Spleen (tissue), 11 donors: ENCODE data around the gene PKMYT1. TPM values are rescaled to one million over a fixed set of nuclear protein-coding genes. Genes with fewer than 3 reads are reported as not detected.

ENCODE experiments used
- DNase-seq: peaks from one replicate; pipeline ENCODE4 v3.0.0-alpha.2; 2020
- H3K27ac ChIP-seq, 8 donors: fragments of 200-600 bp; sonication (generic) in 7 of 8; 1 replicate in 4 of 8; 2 replicates in 4 of 8; pipeline versions ENCODE4 v1.5.0 to v1.8.0; 2016 to 2021; ENCODE audit warnings: inconsistent platforms in 4 of 8, mild to moderate bottlenecking in 4 of 8, moderate library complexity in 1 of 8
- H3K27me3 ChIP-seq, 7 donors: fragments of 200-600 bp; sonication (generic) in 6 of 7; replicated peaks in 1 of 7; 1 replicate in 4 of 7; 2 replicates in 3 of 7; pipeline versions ENCODE4 v1.5.0 to v1.8.0; 2016 to 2021; ENCODE audit warnings: inconsistent platforms in 3 of 7, mild to moderate bottlenecking in 1 of 7
- H3K36me3 ChIP-seq, 6 donors: fragments of 200-600 bp; sonication (generic) in 5 of 6; 1 replicate in 4 of 6; 2 replicates in 2 of 6; pipeline versions ENCODE4 v1.5.0 to v1.8.0; 2016 to 2021; ENCODE audit warnings: inconsistent platforms in 2 of 6
- H3K4me1 ChIP-seq, 6 donors: fragments of 200-600 bp; sonication (generic) in 5 of 6; 1 replicate in 3 of 6; 2 replicates in 3 of 6; pipeline versions ENCODE4 v1.5.0 to v1.8.0; 2016 to 2021; ENCODE audit warnings: inconsistent platforms in 3 of 6
- H3K4me3 ChIP-seq, 8 donors: fragments of 200-600 bp; sonication (generic) in 7 of 8; 1 replicate in 4 of 8; 2 replicates in 4 of 8; pipeline versions ENCODE4 v1.5.0 to v1.8.0; 2016 to 2021; ENCODE audit warnings: inconsistent platforms in 4 of 8, mild to moderate bottlenecking in 4 of 8, moderate library complexity in 2 of 8
- H3K9me3 ChIP-seq, 8 donors: fragments of 200-600 bp; sonication (generic) in 7 of 8; 1 replicate in 4 of 8; 2 replicates in 4 of 8; pipeline versions ENCODE4 v1.5.0 to v1.8.0; 2016 to 2021; ENCODE audit warnings: inconsistent platforms in 4 of 8
- CTCF ChIP-seq, 11 experiments: fragments of 200-600 bp in 7 of 11; fragments of 450-650 bp in 4 of 11; sonication (generic) in 4 of 11; IDR thresholded peaks in 8 of 11; conservative IDR thresholded peaks in 3 of 11; 1 replicate in 7 of 11; 2 replicates in 4 of 11; pipeline versions ENCODE4 v1.4.0 to v1.8.0; 2016 to 2021; ENCODE audit warnings: antibody characterized with exemption in 11 of 11, inconsistent platforms in 4 of 11, mild to moderate bottlenecking in 1 of 11
- POLR2A ChIP-seq, 3 donors: fragments of 450-650 bp; IDR thresholded peaks; one replicate each; pipeline ENCODE4 v1.5.1; 2017; ENCODE audit warnings: antibody characterized with exemption in 3 of 3, mild to moderate bottlenecking in 1 of 3
- POLR2AphosphoS5 ChIP-seq, 3 donors: sonication (generic); formaldehyde crosslinking; IDR thresholded peaks; one replicate each; pipeline ENCODE4 v1.5.1; 2017; ENCODE audit warnings: antibody characterized with exemption in 3 of 3
- WGBS, 5 donors: extraction: QIAGEN DNeasy Blood & Tissue Kit in 3 of 5; methylation state at CpG; one replicate each; pipeline versions ENCODE4 v1.1.5 to v1.1.7; 2013 to 2018; 5-methylcytosine and 5-hydroxymethylcytosine counted together
- intact Hi-C: fragments of 100-400 bp; cut with DNase I; formaldehyde crosslinking; loops from one replicate; pipeline ENCODE4 v1.15.0; 2023; ENCODE audit warnings: low total_unique reads
- polyA plus RNA-seq, 3 donors: library from polyadenylated mRNA; stranded (reverse); fragments of 200-250 nt; gene quantifications; one replicate each; pipeline ENCODE4 v1.2.1, GENCODE V29; 2013
- total RNA-seq, 7 donors: library from RNA; depleted of rRNA in 3 of 7; stranded (reverse); fragments of >200 nt in 3 of 7; fragmentation: NEBNext Ultra II Directional in 4 of 7; extraction: Animal tissue kit (Norgen Biotek cat#: 25700) in 4 of 7; gene quantifications; one replicate each; pipeline versions ENCODE4 v1.1.0 to v1.2.1, GENCODE V29; 2016 to 2021
- donor health status: healthy with polysubstance abuse.
- donor health status: DM: no; HTN: no; CAD: no; lungs with moderate emphysema.
- donor health status: DM: no; HTN: no; CAD: no.
- donor health status: Bipolar disorder and iron deficiency.
- donor health status: healthy.
- donor health status: DM: no; HTN: no; CAD: no.
- donor health status: DM: yes; HTN: yes; CAD: no.

PKMYT1 gene
- total and polyA plus RNA-seq, 10 donors: 3.3 to 11.3 (median 6.2) TPM

- intact Hi-C loops: no loop called here
- 75 to 89% (median 82%) methylated on average over 6 to 8 of the region's 8 CpGs; no CpG with 5 or more reads in 1 of the 5 donors for WGBS, 5 donors
Observed at GRCh38 chr16:2987833-2988232, 7.6 kb upstream of the PKMYT1 start.

GRCh38 chr16:2987286-2987685 is 7.0 kb upstream of the PKMYT1 start:
- 77 to 92% (median 90%) methylated on average over 7 to 9 of the region's 9 CpGs for WGBS, 5 donors
- DNase-seq: no peak
- no peak overlapping the region for H3K4me3 ChIP-seq
- H3K36me3 ChIP-seq: no peaks in the 10 kb centered on the region
- intact Hi-C loops: no loop called here
- H3K27ac ChIP-seq: no peak overlapping the region
- TF ChIP-seq POLR2AphosphoS5 (IDR thresholded peaks at IDR 0.05) (no peak), POLR2A (IDR thresholded peaks at IDR 0.05) (no peak), CTCF (IDR thresholded peaks at IDR 0.05 in 8 of 11, conservative IDR thresholded peaks at IDR 0.05 in 3 of 11) (no peak)
- peaks cover 8 to 36% (median 16%) of the 10 kb centered on the region in 6 donors for H3K4me1 ChIP-seq
- no peaks in the 10 kb centered on the region for H3K9me3 ChIP-seq
- peaks cover 0 to 53% (median 3%) of the 10 kb centered on the region in 7 donors for H3K27me3 ChIP-seq

More at GRCh38 chr16:2987833-2988232, 7.6 kb upstream of the PKMYT1 start:
- no peak for DNase-seq
- Histone ChIP-seq H3K9me3 (no peaks in the 10 kb centered on the region), H3K4me3 (no peak overlapping the region), H3K27me3 (peaks cover 0 to 53% (median 3%) of the 10 kb centered on the region in 7 donors), H3K27ac (no peak overlapping the region), H3K4me1 (peaks cover 8 to 36% (median 16%) of the 10 kb centered on the region in 6 donors), H3K36me3 (no peaks in the 10 kb centered on the region)
- no peak for TF ChIP-seq CTCF (IDR thresholded peaks at IDR 0.05 in 8 of 11, conservative IDR thresholded peaks at IDR 0.05 in 3 of 11)
- no peak for TF ChIP-seq POLR2AphosphoS5 (IDR thresholded peaks at IDR 0.05)
- no peak for TF ChIP-seq POLR2A (IDR thresholded peaks at IDR 0.05)

GRCh38 chr16:2986623-2987188 is 6.5 kb upstream of the PKMYT1 start:
- no peak for TF ChIP-seq POLR2AphosphoS5 (IDR thresholded peaks at IDR 0.05)
- TF ChIP-seq POLR2A (IDR thresholded peaks at IDR 0.05): no peak
- no peak for TF ChIP-seq CTCF (IDR thresholded peaks at IDR 0.05 in 8 of 11, conservative IDR thresholded peaks at IDR 0.05 in 3 of 11)
- DNase-seq: no peak
- H3K27ac ChIP-seq: no peak overlapping the region
- H3K4me3 ChIP-seq: no peak overlapping the region
- H3K27me3 ChIP-seq: peaks cover 0 to 53% (median 3%) of the 10 kb centered on the region in 7 donors
- H3K9me3 ChIP-seq: no peaks in the 10 kb centered on the region
- 65 to 78% (median 75%) methylated on average over 11 to 17 of the region's 17 CpGs for WGBS, 5 donors
- H3K4me1 ChIP-seq: peaks cover 8 to 39% (median 16%) of the 10 kb centered on the region in 6 donors
- H3K36me3 ChIP-seq: no peaks in the 10 kb centered on the region
- intact Hi-C loops: no loop called here

- TF ChIP-seq POLR2AphosphoS5 (IDR thresholded peaks at IDR 0.05) (no peak), POLR2A (IDR thresholded peaks at IDR 0.05) (no peak), CTCF (IDR thresholded peaks at IDR 0.05 in 8 of 11, conservative IDR thresholded peaks at IDR 0.05 in 3 of 11) (no peak)
- Histone ChIP-seq H3K27me3 (peaks cover 0 to 53% (median 3%) of the 10 kb centered on the region in 7 donors), H3K36me3 (no peaks in the 10 kb centered on the region), H3K4me1 (peaks cover 13 to 47% (median 23%) of the 10 kb centered on the region in 6 donors), H3K9me3 (no peaks in the 10 kb centered on the region), H3K27ac (no peak overlapping the region), H3K4me3 (no peak overlapping the region)
- DNase-seq: no peak
- 75 to 82% (median 78%) methylated on average over 10 to 15 of the region's 15 CpGs for WGBS, 5 donors
- intact Hi-C loops: no loop called here
Observed at GRCh38 chr16:2985893-2986355, 5.7 kb upstream of the PKMYT1 start.
